Esophagus squamous epithelium (tissue), 4 donors: ENCODE results near the gene TMEM184C.
A peak's percentile ranks its signal among the peaks of the same experiment; 100 is the strongest.

Experiments used
- POLR2A ChIP-seq, 4 donors: fragments of 450-650 bp; IDR thresholded peaks; one replicate each; pipeline ENCODE4 v1.6.1; 2017; ENCODE audit warnings: antibody characterized with exemption in 4 of 4, mild to moderate bottlenecking in 4 of 4, moderate library complexity in 3 of 4
- TF ChIP-seq, protein P1 (sequence below), 6 experiments: fragments of 450-650 bp in 4 of 6; fragments of 200-600 bp in 2 of 6; sonication (generic) in 2 of 6; IDR thresholded peaks; one replicate each; pipeline ENCODE4 v1.5.1; 2016 to 2019; ENCODE audit warnings: antibody characterized with exemption in 6 of 6, mild to moderate bottlenecking in 4 of 6, moderate library complexity in 4 of 6

DNA sequence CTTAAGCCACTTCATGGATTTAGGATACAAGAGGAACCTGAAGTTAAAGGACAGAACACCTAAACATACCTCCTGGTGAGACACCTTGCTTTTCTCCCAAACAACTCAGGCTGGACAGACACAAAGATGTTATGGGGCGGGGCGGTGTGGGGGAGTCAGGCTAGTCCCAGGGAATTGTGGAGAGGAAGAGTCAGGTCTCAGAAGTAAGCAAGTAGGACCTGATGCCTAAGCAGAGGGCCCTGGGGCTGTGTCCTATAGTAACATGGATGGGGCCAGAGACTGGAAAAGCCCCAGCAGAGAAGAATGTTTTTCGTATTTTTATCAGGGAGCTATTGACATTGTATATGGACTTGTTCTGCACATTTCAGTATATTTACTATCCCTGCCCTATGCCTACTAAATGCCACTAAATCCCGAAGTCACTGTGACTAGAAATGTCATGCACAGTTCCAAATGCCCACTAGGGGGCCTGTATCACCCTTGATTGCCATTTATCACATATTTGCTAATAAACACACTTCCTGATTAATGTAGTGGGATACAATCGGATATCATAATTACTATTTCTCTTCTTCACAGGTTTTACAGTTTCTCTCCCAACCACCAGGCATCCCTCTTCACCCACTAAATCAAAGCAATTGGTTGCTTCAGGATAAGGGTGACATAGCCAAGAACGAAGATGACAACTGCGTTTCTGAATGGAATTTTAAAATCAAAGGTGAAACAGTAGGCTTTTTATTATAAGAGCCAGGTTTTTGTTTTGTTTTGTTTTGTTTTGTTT, 90.9 kb downstream of the TMEM184C start:
- TF ChIP-seq, protein P1, sequence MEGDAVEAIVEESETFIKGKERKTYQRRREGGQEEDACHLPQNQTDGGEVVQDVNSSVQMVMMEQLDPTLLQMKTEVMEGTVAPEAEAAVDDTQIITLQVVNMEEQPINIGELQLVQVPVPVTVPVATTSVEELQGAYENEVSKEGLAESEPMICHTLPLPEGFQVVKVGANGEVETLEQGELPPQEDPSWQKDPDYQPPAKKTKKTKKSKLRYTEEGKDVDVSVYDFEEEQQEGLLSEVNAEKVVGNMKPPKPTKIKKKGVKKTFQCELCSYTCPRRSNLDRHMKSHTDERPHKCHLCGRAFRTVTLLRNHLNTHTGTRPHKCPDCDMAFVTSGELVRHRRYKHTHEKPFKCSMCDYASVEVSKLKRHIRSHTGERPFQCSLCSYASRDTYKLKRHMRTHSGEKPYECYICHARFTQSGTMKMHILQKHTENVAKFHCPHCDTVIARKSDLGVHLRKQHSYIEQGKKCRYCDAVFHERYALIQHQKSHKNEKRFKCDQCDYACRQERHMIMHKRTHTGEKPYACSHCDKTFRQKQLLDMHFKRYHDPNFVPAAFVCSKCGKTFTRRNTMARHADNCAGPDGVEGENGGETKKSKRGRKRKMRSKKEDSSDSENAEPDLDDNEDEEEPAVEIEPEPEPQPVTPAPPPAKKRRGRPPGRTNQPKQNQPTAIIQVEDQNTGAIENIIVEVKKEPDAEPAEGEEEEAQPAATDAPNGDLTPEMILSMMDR (IDR thresholded peaks at IDR 0.05): peak; percentile 82 to 94 (median 87)
- no peak for TF ChIP-seq POLR2A (IDR thresholded peaks at IDR 0.05)
